CD4-positive, alpha-beta T cell treated with Interleukin-4 for 4 hours (primary cell): ENCODE measurements around the gene CAMK1.
"Not testable (repeated sequence)": the region's sequence is repeated elsewhere in the genome, so short reads cannot be mapped to it uniquely, and the experiment has no call there.

Source experiments
- DNase-seq: peaks from one replicate; pipeline ENCODE4 v3.0.0-alpha.2; 2020

The CAMK1 gene

GRCh38 chr3:9792405-9793160 is 22.8 kb upstream of the CAMK1 start, which contains the start of the genes ARPC4 and TADA3:
TSS of gene ARPC4 (plus strand) at chr3:9793082. CDS start at chr3:9793122, 40 bp downstream.
TSS of gene TADA3 (minus strand) at chr3:9792473. CDS start at chr3:9791466, 1,007 bp downstream.
- peak; percentile 93 for DNase-seq

- DNase-seq, result no peak
These were observed 22.1 kb upstream of the CAMK1 start for GRCh38 chr3:9791790-9792404.

GRCh38 chr3:9791127-9791526 is 21.4 kb upstream of the CAMK1 start:
- DNase-seq, result no peak

- peak; percentile 43 for DNase-seq
These were observed 18.0 kb upstream of the CAMK1 start for GRCh38 chr3:9787714-9788113.

- DNase-seq, result no peak
These were observed 17.3 kb upstream of the CAMK1 start for GRCh38 chr3:9786825-9787669.

- DNase-seq, result no peak
These were observed 16.5 kb upstream of the CAMK1 start for GRCh38 chr3:9786209-9786739.

- DNase-seq, result no peak
These were observed 15.9 kb upstream of the CAMK1 start for GRCh38 chr3:9785602-9786001.

GRCh38 chr3:9784965-9785364 is 15.2 kb upstream of the CAMK1 start:
- DNase-seq, result no peak

GRCh38 chr3:9783954-9784353 is 14.2 kb upstream of the CAMK1 start:
- DNase-seq, result no peak

GRCh38 chr3:9782770-9783169 is 13.0 kb upstream of the CAMK1 start:
- peak; percentile 21 for DNase-seq

GRCh38 chr3:9781978-9782603 is 12.3 kb upstream of the CAMK1 start:
- DNase-seq, result no peak

GRCh38 chr3:9781551-9781950 is 11.8 kb upstream of the CAMK1 start:
- DNase-seq, result no peak

GRCh38 chr3:9780910-9781309 is 11.2 kb upstream of the CAMK1 start:
- DNase-seq, result no peak

- DNase-seq, result no peak
These were observed 10.7 kb upstream of the CAMK1 start for GRCh38 chr3:9780458-9780812.

GRCh38 chr3:9779721-9780457 is 10.1 kb upstream of the CAMK1 start:
- DNase-seq, result peak; percentile 29

GRCh38 chr3:9779075-9779593 is 9.4 kb upstream of the CAMK1 start:
- DNase-seq, result no peak

GRCh38 chr3:9778143-9779074 is 8.7 kb upstream of the CAMK1 start:
- no peak for DNase-seq

GRCh38 chr3:9777694-9778021 is 7.9 kb upstream of the CAMK1 start:
- DNase-seq, result no peak

GRCh38 chr3:9776896-9777693 is 7.3 kb upstream of the CAMK1 start:
- no peak for DNase-seq

GRCh38 chr3:9771007-9771406 is 1.3 kb upstream of the CAMK1 start:
- DNase-seq, result not testable (repeated sequence)
